NOMO-1 treated with DMSO at 0.1 percent for 48 hours (cell line): ENCODE data around the gene TMEM255A.
"Not testable (repeated sequence)": the region's sequence is repeated elsewhere in the genome, so short reads cannot be mapped to it uniquely, and the experiment has no call there.

Experiments used
- DNase-seq: peaks from one replicate; lab custom pipeline; 2025; ENCODE audit not compliant: unreplicated experiment; lab: John Stamatoyannopoulos, UW

TMEM255A gene

DNA sequence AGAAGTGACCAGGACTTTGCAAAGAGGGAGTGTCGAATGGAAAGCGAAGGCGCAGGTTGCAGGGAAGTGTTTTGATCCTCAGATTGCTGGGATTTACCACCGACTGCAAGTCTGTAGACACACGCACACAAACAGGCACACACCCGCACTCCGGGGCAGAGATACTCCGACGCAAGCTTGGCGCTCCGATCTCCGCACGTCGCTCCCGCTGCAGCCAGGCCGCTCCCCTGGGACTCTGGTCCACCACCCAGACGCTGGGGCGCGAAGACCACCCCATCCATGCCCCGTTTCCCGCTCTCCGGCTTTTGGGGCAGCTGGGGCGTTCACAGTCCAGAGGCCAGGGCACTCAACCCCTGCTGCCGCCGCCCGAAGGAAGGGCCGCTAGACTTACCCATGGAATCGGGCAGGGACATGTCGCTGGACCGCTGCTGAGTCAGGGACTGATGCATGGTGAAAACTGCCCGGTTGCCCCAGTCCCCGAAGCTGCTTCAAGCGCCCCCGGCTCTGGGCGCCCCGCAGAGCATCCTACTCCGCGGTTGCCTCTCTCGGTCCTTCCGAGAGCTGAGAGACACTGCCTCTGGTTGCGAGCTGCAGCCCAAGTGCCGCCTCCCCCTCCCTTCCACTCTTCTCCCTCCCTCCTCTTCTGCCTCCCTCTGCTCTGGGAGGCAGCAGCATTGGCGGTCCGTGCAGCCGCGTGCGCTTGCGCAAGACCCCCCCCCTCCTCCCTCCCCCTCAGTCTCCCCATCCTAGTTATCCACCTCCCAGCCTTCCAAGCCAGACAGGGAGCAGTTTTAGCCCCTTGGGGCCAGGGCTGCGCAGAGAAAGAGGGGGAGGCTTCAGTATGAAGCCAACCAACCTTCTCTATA, at the start of gene TMEM255A:
TMEM255A (minus strand) TSS at position 601 of the 866 bp plus-strand sequence; CDS start at position 449, 152 bp downstream.
- no peak for DNase-seq

DNA sequence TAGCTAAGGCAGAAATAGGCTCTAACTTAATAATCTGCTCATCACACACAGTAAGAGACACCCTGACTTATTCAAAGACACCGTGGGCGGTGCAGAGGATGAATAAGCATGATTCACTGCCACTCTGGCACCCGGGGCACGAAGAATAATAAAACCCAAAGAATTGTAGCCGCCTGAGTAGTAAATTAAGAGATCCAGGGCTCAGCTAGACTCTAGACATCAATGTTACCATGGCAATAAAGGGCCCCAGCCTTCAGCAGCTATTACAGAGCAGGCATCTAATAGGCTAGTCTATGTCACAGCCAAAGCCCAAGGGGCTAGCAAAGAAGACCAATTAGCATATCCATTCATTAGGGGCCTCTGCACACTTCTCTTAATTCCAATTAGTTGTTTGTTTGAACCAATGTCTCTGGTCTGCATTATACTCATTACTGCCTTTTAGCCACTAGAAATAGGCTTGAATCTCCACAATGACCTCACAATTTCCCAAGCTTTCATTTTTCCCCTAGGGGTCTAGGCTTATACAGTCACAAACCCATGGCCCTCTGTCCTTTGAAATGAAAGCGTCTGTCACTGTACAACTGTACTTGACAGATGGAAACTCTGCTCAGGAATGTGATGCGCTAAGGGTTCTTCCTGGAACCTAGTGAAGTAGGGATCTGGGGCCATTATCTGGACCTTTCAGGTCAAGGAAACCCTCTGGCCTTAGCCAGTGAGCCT, 47.6 kb upstream of the TMEM255A start:
- no peak for DNase-seq

- no peak for DNase-seq
Measured at GRCh38 chrX:120357186-120357585, 45.9 kb upstream of the TMEM255A start.

DNA sequence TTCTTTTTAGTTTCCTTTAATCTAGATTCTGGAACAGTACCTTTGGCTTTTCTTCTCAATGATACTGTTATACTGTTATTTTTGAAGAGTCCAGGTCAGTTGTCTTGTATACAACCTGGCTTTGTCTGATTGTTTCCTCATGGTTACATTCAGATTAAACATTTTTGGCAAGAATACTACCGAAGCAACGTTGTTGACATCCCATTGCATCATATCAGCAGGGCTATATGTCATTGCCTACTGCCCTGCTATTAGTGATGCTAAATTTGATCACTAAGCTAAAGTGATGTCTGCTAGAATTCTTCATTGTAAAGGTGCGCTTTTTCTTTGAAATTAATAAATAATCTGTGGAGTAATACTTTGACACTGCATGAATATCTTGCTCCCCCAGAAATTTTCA, 44.8 kb upstream of the TMEM255A start:
- DNase-seq: no peak

- no peak for DNase-seq
Measured at GRCh38 chrX:120350450-120351138, 39.3 kb upstream of the TMEM255A start.

- DNase-seq: not testable (repeated sequence)
Measured at GRCh38 chrX:120344566-120344965, 33.3 kb upstream of the TMEM255A start.

GRCh38 chrX:120336899-120337298, 25.6 kb upstream of the TMEM255A start:
- DNase-seq: no peak

DNA sequence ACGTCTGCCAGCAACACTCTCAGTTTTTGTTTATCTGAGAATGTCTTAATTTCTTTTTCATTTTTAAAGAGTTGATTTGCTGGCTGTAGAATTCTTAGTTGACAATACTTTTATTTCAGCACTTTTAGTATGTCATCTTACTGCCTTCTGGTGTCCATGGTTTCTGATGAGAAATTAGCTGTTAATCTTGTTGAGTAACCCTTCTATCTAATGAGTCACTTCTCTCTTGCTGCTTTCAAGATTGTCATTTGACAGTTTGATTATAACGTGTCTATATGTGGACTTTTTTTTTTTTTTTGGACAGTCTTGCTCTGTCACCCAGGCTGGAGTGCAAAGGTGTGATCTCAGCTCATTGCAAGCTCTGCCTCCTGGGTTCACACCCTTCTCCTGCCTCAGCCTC, 24.0 kb upstream of the TMEM255A start:
- peak; percentile 57 for DNase-seq

DNA sequence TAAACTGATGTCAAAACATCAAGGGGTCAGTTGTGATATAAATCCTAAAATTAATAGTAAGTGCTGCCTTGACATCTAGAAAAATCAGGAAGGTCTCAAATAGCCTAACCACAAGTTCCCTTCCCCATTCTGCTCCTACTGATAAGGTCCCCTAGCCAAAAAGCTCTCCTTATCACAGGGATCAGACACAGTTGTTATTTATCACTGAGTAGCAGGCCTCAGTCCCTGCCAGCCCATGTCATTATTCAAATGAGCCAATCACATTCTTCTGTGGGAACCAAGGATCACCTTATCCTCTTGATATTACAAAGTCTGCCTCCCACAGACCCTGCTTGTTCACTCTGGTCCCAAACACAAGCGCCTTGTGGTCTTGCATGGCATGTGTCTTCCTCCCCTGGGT, 23.3 kb upstream of the TMEM255A start:
- no peak for DNase-seq

GRCh38 chrX:120334151-120334550, 22.9 kb upstream of the TMEM255A start:
- no peak for DNase-seq

GRCh38 chrX:120332394-120332793, 21.1 kb upstream of the TMEM255A start:
- DNase-seq: no peak

DNA sequence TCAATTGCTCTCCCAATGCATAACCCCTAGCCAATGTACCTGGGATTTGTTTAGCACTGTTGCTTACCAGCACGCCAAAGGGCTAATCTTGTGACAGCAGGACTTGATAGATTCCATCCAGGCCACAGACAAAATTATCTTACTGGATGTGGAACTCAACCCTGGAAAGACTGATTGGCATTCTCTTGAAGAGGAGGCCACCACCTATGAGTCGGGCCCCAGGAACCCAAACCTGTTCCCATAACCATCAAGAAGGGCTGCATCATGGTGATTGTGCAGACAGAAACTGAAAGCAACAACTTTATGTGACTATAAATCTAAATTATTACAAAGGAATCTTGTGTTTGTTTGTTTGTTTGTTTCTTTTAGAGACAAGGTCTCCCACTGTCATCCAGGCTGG, 19.9 kb upstream of the TMEM255A start:
- no peak for DNase-seq

- no peak for DNase-seq
Measured at GRCh38 chrX:120321520-120322281, 10.4 kb upstream of the TMEM255A start.

- DNase-seq: no peak
Measured at GRCh38 chrX:120318411-120318810, 7.2 kb upstream of the TMEM255A start.

GRCh38 chrX:120316587-120317283, 5.5 kb upstream of the TMEM255A start:
- DNase-seq: no peak

DNA sequence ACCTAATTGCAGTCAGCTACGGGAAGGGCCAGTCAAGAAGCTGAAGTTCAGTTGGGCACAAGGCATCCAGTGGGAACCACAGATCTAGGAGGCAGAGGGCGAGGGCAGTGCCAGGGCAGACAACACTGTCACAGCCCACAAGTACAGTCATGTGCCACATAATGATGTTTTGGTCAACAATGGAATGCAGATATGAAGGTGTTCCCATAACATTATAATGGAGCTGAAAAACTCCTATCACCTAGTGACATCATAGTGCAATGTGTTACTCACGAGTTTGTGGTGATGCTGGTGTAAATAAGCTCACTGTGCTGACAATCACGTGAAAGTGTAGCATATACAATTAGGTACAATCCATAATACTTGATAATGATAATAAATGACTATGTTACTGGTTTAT, 4.5 kb upstream of the TMEM255A start:
- DNase-seq: no peak

- DNase-seq: no peak
Measured at GRCh38 chrX:120311727-120312063, 434 bp upstream of the TMEM255A start.

- DNase-seq: no peak
Measured at GRCh38 chrX:120309873-120310705, 1.2 kb downstream of the TMEM255A start.
